RWPE1 (cell line): ENCODE results near the gene TMEM130.

Source experiments
- CTCF ChIA-PET: fragments of 350-600 bp; sonication (Branson Sonifier 250); formaldehyde crosslinking; extraction: SDS; loops from one replicate; lab custom pipeline; 2021; lab: Yijun Ruan, JAX
- POLR2A ChIA-PET: fragments of 400-600 bp; formaldehyde crosslinking; extraction: SDS; loops from one replicate; lab custom pipeline; 2020; ENCODE audit warnings: antibody characterized with exemption; ENCODE audit not compliant: low non-redundant PET; lab: Yijun Ruan, JAX
- DNase-seq: peaks from one replicate; pipeline ENCODE4 v3.0.0; 2012; ENCODE audit warnings: low spot score
- H3K27ac ChIP-seq: fragments of 450-650 bp; 2 replicates; pipeline ENCODE4 v1.5.1; 2017
- CTCF ChIP-seq: fragments of 450-650 bp; conservative IDR thresholded peaks from 2 replicates; pipeline ENCODE4 v1.5.1; 2017; ENCODE audit warnings: low read depth, mild to moderate bottlenecking

The TMEM130 gene

GRCh38 chr7:98872328-98872924 is 2.6 kb upstream of the TMEM130 start:
- ChIA-PET CTCF (interaction anchor here (0.6 to 1.1 kb wide), 6 partner anchors 21 to 456 kb away, joined by 3 to 5 read pairs (median 4); no protein-coding TSS in a partner anchor), POLR2A (no interaction called here)
- TF ChIP-seq CTCF, result peak; percentile 2
- DNase-seq, result no peak
- H3K27ac ChIP-seq, result no peak overlapping the region

- ChIA-PET CTCF (interaction anchor here (0.5 to 1.8 kb wide), 3 partner anchors 260 to 457 kb away, joined by 3 to 8 read pairs (median 4); no protein-coding TSS in a partner anchor), POLR2A (no interaction called here)
- no peak for DNase-seq
- TF ChIP-seq CTCF, result no peak
- H3K27ac ChIP-seq, result no peak overlapping the region
These were observed 1.1 kb upstream of the TMEM130 start for GRCh38 chr7:98870807-98871491.

GRCh38 chr7:98870121-98870651 is 372 bp upstream of the TMEM130 start:
- ChIA-PET POLR2A (interaction anchor here (0.6 kb wide), 1 partner anchor 500 kb away, joined by 3 read pairs; no protein-coding TSS in a partner anchor), CTCF (interaction anchor here (0.6 to 1.8 kb wide), 4 partner anchors 8 to 449 kb away, joined by 3 to 8 read pairs (median 4); partner anchors contain the start of gene TRRAP)
- no peak for TF ChIP-seq CTCF
- H3K27ac ChIP-seq, result no peak overlapping the region
- peak; percentile 43 for DNase-seq

GRCh38 chr7:98869027-98869596 is 702 bp downstream of the TMEM130 start:
- TF ChIP-seq CTCF, result no peak
- POLR2A ChIA-PET, result no interaction called here
- CTCF ChIA-PET, result no interaction called here
- DNase-seq, result no peak
- no peak overlapping the region for H3K27ac ChIP-seq

- ChIA-PET CTCF (no interaction called here), POLR2A (no interaction called here)
- DNase-seq, result no peak
- no peak for TF ChIP-seq CTCF
- H3K27ac ChIP-seq, result no peak overlapping the region
These were observed 1.4 kb downstream of the TMEM130 start for GRCh38 chr7:98868450-98868849.

GRCh38 chr7:98866765-98867164 is 3.0 kb downstream of the TMEM130 start:
- no peak for TF ChIP-seq CTCF
- CTCF ChIA-PET, result interaction anchor here (0.6 kb wide), 1 partner anchor 511 kb away, joined by 4 read pairs; no protein-coding TSS in a partner anchor
- POLR2A ChIA-PET, result no interaction called here
- H3K27ac ChIP-seq, result no peak overlapping the region
- no peak for DNase-seq
